HPDE6-E6E7 (cell line): Measurements from ENCODE around the gene WDR62.
"Not testable (repeated sequence)": the region's sequence is repeated elsewhere in the genome, so short reads cannot be mapped to it uniquely, and the experiment has no call there.

Experiments
- DNase-seq: peaks from one replicate; pipeline ENCODE4 v3.0.0; 2011; ENCODE audit warnings: missing footprints; ENCODE audit errors: extremely low spot score

Gene WDR62

GRCh38 chr19:36032251-36033104 is 22.2 kb upstream of the WDR62 start, which contains the start of gene CLIP3:
Gene CLIP3, minus strand, starts transcription at chr19:36032873. Its CDS starts 516 bp downstream, at chr19:36032357.
- DNase-seq = no peak

GRCh38 chr19:36040495-36040894 is 14.2 kb upstream of the WDR62 start:
- no peak for DNase-seq

GRCh38 chr19:36041092-36041491 is 13.6 kb upstream of the WDR62 start:
- DNase-seq = not testable (repeated sequence)

GRCh38 chr19:36041831-36042230 is 12.9 kb upstream of the WDR62 start:
- DNase-seq = no peak

GRCh38 chr19:36043952-36044351 is 10.7 kb upstream of the WDR62 start:
- DNase-seq = no peak

- no peak for DNase-seq
Measured at GRCh38 chr19:36046443-36047050, 8.2 kb upstream of the WDR62 start.

GRCh38 chr19:36047835-36048234 is 6.9 kb upstream of the WDR62 start:
- DNase-seq = no peak

GRCh38 chr19:36049080-36049698 is 5.5 kb upstream of the WDR62 start:
- DNase-seq = no peak

GRCh38 chr19:36051236-36051635 is 3.5 kb upstream of the WDR62 start:
- no peak for DNase-seq

- DNase-seq = no peak
Measured at GRCh38 chr19:36051637-36052036, 3.1 kb upstream of the WDR62 start.

- DNase-seq = peak; percentile 99
Measured at GRCh38 chr19:36054119-36054732, 471 bp upstream of the WDR62 start, which contains the start of gene THAP8. Gene THAP8, minus strand, starts transcription at chr19:36054285. Its CDS starts 68 bp downstream, at chr19:36054217.

- DNase-seq = no peak
Measured at GRCh38 chr19:36058481-36059179, 3.9 kb downstream of the WDR62 start.

- no peak for DNase-seq
Measured at GRCh38 chr19:36059180-36059910, 4.6 kb downstream of the WDR62 start.

GRCh38 chr19:36060430-36060829 is 5.7 kb downstream of the WDR62 start:
- peak; percentile 49 for DNase-seq

- no peak for DNase-seq
Measured at GRCh38 chr19:36061367-36061766, 6.7 kb downstream of the WDR62 start.

- DNase-seq = no peak
Measured at GRCh38 chr19:36064826-36065225, 10.1 kb downstream of the WDR62 start.

- no peak for DNase-seq
Measured at GRCh38 chr19:36067681-36068080, 13.0 kb downstream of the WDR62 start.

GRCh38 chr19:36068810-36069499 is 14.3 kb downstream of the WDR62 start:
- not testable (repeated sequence) for DNase-seq

GRCh38 chr19:36072081-36072480 is 17.4 kb downstream of the WDR62 start:
- no peak for DNase-seq
